ENCODE data around the gene HRNR. TPM values are rescaled to one million over a fixed set of nuclear protein-coding genes. Genes with fewer than 3 reads are reported as not detected.
"Not testable (repeated sequence)": the region's sequence is repeated elsewhere in the genome, so short reads cannot be mapped to it uniquely, and the experiment has no call there.

HRNR gene
- total and polyA plus RNA-seq, 11 donors = 0.04 TPM; not detected in 10

GRCh38 chr1:152225678-152226077, 1.7 kb upstream of the HRNR start:
- Histone ChIP-seq H3K27ac (no peak overlapping the region), H3K27me3 (no peaks in the 10 kb centered on the region), H3K4me1 (no peaks in the 10 kb centered on the region), H3K36me3 (no peaks in the 10 kb centered on the region), H3K4me3 (no peak overlapping the region), H3K9me3 (peaks cover 0 to 4% (median 0%) of the 10 kb centered on the region in 12 donors)
- intact Hi-C loops (cut with DNase I) = loop anchor here in 1 of 10 donors (10.0 kb wide), 1 partner anchor 89 kb away; no protein-coding TSS in a partner anchor
- DNase-seq (no peak), ATAC-seq (no peak)
- 38 to 48% (median 44%) methylated on average over 3 of the region's 3 CpGs for WGBS, 4 donors
- TF ChIP-seq CTCF (IDR thresholded peaks at IDR 0.05) = no peak
- TF ChIP-seq POLR2A (IDR thresholded peaks at IDR 0.05) = no peak

GRCh38 chr1:152220166-152221163, 3.5 kb downstream of the HRNR start:
- TF ChIP-seq POLR2A (IDR thresholded peaks at IDR 0.05) (no peak), CTCF (IDR thresholded peaks at IDR 0.05) (no peak)
- Histone ChIP-seq H3K27ac (no peak overlapping the region), H3K36me3 (no peaks in the 10 kb centered on the region), H3K4me3 (no peak overlapping the region), H3K27me3 (no peaks in the 10 kb centered on the region), H3K4me1 (no peaks in the 10 kb centered on the region), H3K9me3 (peaks cover 0 to 8% (median 0%) of the 10 kb centered on the region in 12 donors)
- intact Hi-C loops (cut with DNase I) = loop anchor here in 1 of 10 donors (10.0 kb wide), 1 partner anchor 94 kb away; no protein-coding TSS in a partner anchor
- DNase-seq = no peak
- 91 to 92% (median 92%) methylated on average over 17 to 30 of the region's 30 CpGs for WGBS, 4 donors
- no peak for ATAC-seq

- H3K27ac ChIP-seq; H3K9me3 ChIP-seq; H3K4me1 ChIP-seq; H3K4me3 ChIP-seq; ATAC-seq; H3K36me3 ChIP-seq; H3K27me3 ChIP-seq; DNase-seq; intact Hi-C loops (cut with DNase I): not testable (repeated sequence)
- WGBS, 4 donors = 82 to 96% (median 86%) methylated on average over 12 to 14 of the region's 14 CpGs
These were observed 4.6 kb downstream of the HRNR start for GRCh38 chr1:152219438-152219837.

- Histone ChIP-seq H3K36me3 (no peaks in the 10 kb centered on the region), H3K9me3 (peaks cover 0 to 7% (median 0%) of the 10 kb centered on the region in 12 donors), H3K27me3 (no peaks in the 10 kb centered on the region), H3K4me3 (no peak overlapping the region), H3K27ac (no peak overlapping the region), H3K4me1 (no peaks in the 10 kb centered on the region)
- ATAC-seq (no peak), DNase-seq (no peak)
- TF ChIP-seq CTCF (IDR thresholded peaks at IDR 0.05) = no peak
- no peak for TF ChIP-seq POLR2A (IDR thresholded peaks at IDR 0.05)
- intact Hi-C loops (cut with DNase I) = no loop called here
- 82 to 93% (median 92%) methylated on average over 14 to 24 of the region's 24 CpGs for WGBS, 4 donors
These were observed 5.1 kb downstream of the HRNR start for GRCh38 chr1:152218762-152219436.

- H3K9me3 ChIP-seq; H3K27ac ChIP-seq; intact Hi-C loops (cut with DNase I); H3K27me3 ChIP-seq; H3K4me3 ChIP-seq; H3K4me1 ChIP-seq; H3K36me3 ChIP-seq; ATAC-seq: not testable (repeated sequence)
- WGBS, 4 donors = 89 to 94% (median 92%) methylated on average over 7 to 13 of the region's 13 CpGs; no CpG with 5 or more reads in 1 of the 4 donors
- peak in 2 of 5 donors; percentile 21 to 28 for DNase-seq
These were observed 8.4 kb downstream of the HRNR start for GRCh38 chr1:152215604-152216003.

- H3K36me3 ChIP-seq; H3K4me3 ChIP-seq; H3K27ac ChIP-seq; H3K9me3 ChIP-seq; intact Hi-C loops (cut with DNase I); H3K27me3 ChIP-seq; ATAC-seq; H3K4me1 ChIP-seq: not testable (repeated sequence)
- peak in 1 of 5 donors; percentile 46 for DNase-seq
- 94 to 96% methylated on average over 20 of the region's 21 CpGs; no CpG with 5 or more reads in 2 of the 4 donors for WGBS, 4 donors
These were observed 9.1 kb downstream of the HRNR start for GRCh38 chr1:152214911-152215310.
